WI38 (cell line): ENCODE measurements around the gene ZKSCAN1.

Source experiments
- H3K4me3 ChIP-seq: 2 replicates; pipeline ENCODE4 v1.5.1; 2011; ENCODE audit warnings: low read depth, mild to moderate bottlenecking, control low read depth, low read length
- TF ChIP-seq, protein P1 (sequence below): IDR thresholded peaks from 2 replicates; pipeline ENCODE4 v1.5.1; 2012; ENCODE audit warnings: low read depth, mild to moderate bottlenecking, control low read depth, low read length

Gene ZKSCAN1

DNA sequence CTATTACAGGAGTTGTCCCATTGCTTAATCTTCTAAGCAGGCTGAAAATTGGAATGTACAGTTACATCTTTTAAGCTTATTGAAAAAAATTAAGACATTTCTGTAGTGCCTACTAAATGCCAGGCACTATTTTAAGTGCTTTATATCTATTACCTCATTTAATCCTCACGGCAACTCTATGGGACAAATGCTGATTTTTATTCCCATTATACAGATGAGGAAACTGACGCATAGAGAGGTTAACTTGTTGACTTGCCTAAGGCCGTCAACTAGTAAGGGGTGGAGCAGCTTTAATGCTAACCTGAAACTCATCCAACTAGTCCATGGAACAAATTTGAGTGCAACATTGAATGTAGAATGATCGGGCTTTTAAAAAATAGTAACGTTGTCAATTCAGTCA lies 2.5 kb downstream of the ZKSCAN1 start:
- no peak overlapping the region for H3K4me3 ChIP-seq
- TF ChIP-seq, protein P1, sequence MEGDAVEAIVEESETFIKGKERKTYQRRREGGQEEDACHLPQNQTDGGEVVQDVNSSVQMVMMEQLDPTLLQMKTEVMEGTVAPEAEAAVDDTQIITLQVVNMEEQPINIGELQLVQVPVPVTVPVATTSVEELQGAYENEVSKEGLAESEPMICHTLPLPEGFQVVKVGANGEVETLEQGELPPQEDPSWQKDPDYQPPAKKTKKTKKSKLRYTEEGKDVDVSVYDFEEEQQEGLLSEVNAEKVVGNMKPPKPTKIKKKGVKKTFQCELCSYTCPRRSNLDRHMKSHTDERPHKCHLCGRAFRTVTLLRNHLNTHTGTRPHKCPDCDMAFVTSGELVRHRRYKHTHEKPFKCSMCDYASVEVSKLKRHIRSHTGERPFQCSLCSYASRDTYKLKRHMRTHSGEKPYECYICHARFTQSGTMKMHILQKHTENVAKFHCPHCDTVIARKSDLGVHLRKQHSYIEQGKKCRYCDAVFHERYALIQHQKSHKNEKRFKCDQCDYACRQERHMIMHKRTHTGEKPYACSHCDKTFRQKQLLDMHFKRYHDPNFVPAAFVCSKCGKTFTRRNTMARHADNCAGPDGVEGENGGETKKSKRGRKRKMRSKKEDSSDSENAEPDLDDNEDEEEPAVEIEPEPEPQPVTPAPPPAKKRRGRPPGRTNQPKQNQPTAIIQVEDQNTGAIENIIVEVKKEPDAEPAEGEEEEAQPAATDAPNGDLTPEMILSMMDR, result no peak

DNA sequence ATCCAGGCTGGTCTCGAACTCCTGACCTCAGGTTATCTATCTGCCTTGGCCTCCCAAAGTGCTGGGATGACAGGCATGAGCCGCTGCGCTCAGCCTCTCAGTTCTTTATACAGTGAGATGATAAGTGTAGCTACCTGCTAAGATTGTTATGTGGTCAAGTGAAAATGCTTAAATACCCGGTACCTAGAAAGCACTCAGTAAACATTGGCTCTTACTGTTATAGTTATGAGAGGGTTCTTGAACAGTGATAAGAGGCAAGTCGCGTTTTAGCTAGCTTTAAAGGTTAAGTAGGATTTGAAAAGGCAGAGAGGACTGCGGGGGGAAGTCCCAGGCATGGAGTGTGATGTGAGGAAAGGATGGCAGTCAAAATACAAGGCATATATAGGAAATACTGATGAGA lies 4.5 kb downstream of the ZKSCAN1 start:
- TF ChIP-seq, protein P1, result no peak
- no peak overlapping the region for H3K4me3 ChIP-seq

DNA sequence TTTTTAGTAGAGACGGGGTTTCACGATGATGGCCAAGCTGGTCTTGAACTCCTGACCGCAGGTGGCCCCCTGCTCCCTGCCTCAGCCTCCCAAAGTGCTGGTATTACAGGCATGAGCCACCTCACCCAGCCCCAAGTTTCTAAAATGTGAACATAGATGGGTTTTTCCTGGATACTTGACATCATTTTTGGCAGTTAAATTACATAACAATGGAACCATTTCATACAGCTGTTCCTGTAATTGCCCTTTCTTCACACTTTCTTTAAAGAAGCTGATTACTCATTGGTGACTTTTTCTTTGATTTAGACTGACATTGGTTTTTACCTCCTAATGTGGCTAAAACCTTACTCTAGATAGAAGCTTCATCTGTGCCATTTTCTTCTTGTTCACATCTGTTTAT lies 5.9 kb downstream of the ZKSCAN1 start:
- H3K4me3 ChIP-seq, result no peak overlapping the region
- TF ChIP-seq, protein P1, result no peak

DNA sequence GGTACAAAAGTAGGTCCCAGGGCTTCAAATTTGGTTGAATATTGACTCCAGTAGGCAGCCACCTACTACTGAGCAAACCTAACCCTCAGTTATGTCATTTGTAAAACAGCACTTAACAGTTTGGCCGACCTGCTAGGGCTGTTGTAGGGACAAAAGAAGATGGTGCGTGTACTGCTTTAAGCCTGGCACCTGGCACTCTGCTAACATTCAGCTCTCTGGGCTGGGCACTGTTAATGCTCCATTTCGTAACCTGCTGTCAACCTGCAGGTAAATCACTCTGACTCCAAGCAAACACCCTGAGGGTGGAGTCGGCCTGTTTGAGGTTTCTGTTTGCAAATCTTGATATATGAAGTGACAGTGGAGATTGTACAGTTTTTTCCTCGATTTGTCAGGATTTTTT lies 7.2 kb downstream of the ZKSCAN1 start:
- no peak overlapping the region for H3K4me3 ChIP-seq
- TF ChIP-seq, protein P1, result no peak

GRCh38 chr7:100023526-100023925 lies 8.1 kb downstream of the ZKSCAN1 start:
- TF ChIP-seq, protein P1, result no peak
- no peak overlapping the region for H3K4me3 ChIP-seq

GRCh38 chr7:100024020-100024619 lies 8.7 kb downstream of the ZKSCAN1 start:
- TF ChIP-seq, protein P1, result no peak
- H3K4me3 ChIP-seq, result no peak overlapping the region

- TF ChIP-seq, protein P1, result no peak
- no peak overlapping the region for H3K4me3 ChIP-seq
Measured at GRCh38 chr7:100027197-100027596, 11.8 kb downstream of the ZKSCAN1 start.
